HEK293 (cell line): Measurements from ENCODE around the gene ZNF605.
A peak's percentile ranks its signal among the peaks of the same experiment; 100 is the strongest.

Experiments used
- BCL11A ChIP-seq: fragments of 450-650 bp; formaldehyde crosslinking; IDR thresholded peaks from 2 replicates; pipeline ENCODE4 v1.5.1; 2016; ENCODE audit warnings: low read depth, missing biosample characterization, missing genetic modification characterization
- HOXC10 ChIP-seq: sonication (generic); formaldehyde crosslinking; IDR thresholded peaks from 2 replicates; pipeline ENCODE4 v1.8.1; 2023; ENCODE audit warnings: mild to moderate bottlenecking, missing genetic modification reagents
- KLF8 ChIP-seq: fragments of 450-650 bp; formaldehyde crosslinking; IDR thresholded peaks from 2 replicates; pipeline ENCODE4 v1.5.1; 2016; ENCODE audit warnings: missing biosample characterization, missing genetic modification characterization
- KLF9 ChIP-seq: fragments of 450-650 bp; formaldehyde crosslinking; IDR thresholded peaks from 2 replicates; pipeline ENCODE4 v1.5.1; 2016; ENCODE audit warnings: missing biosample characterization, missing genetic modification characterization, low read depth
- PATZ1 ChIP-seq: fragments of 450-650 bp; formaldehyde crosslinking; IDR thresholded peaks from 2 replicates; pipeline ENCODE4 v1.5.1; 2016; ENCODE audit warnings: missing biosample characterization, missing genetic modification characterization
- PBX3 ChIP-seq: sonication (generic); formaldehyde crosslinking; IDR thresholded peaks from 2 replicates; pipeline ENCODE4 v1.8.1; 2022; ENCODE audit warnings: mild to moderate bottlenecking, moderate library complexity, missing genetic modification reagents
- RBAK ChIP-seq: fragments of 450-650 bp; formaldehyde crosslinking; IDR thresholded peaks from 2 replicates; pipeline ENCODE4 v1.5.1; 2016; ENCODE audit warnings: missing biosample characterization, missing genetic modification characterization
- REST ChIP-seq: fragments of 450-650 bp; formaldehyde crosslinking; IDR thresholded peaks from 2 replicates; pipeline ENCODE4 v1.5.1; 2016; ENCODE audit warnings: missing biosample characterization, missing genetic modification characterization
- SCRT1 ChIP-seq: fragments of 450-650 bp; formaldehyde crosslinking; IDR thresholded peaks from 2 replicates; pipeline ENCODE4 v1.5.1; 2016; ENCODE audit warnings: missing biosample characterization, missing genetic modification characterization, borderline replicate concordance
- SP2 ChIP-seq: fragments of 450-650 bp; formaldehyde crosslinking; IDR thresholded peaks from 2 replicates; pipeline ENCODE4 v1.5.1; 2016; ENCODE audit warnings: missing biosample characterization, missing genetic modification characterization
- TCF7L2 ChIP-seq: IDR thresholded peaks from 2 replicates; pipeline ENCODE4 v1.6.1; 2011; ENCODE audit warnings: low read depth, mild to moderate bottlenecking, inconsistent platforms, low read length, moderate library complexity, borderline replicate concordance
- ZBTB1 ChIP-seq: fragments of 450-650 bp; formaldehyde crosslinking; IDR thresholded peaks from 2 replicates; pipeline ENCODE4 v1.5.1; 2016; ENCODE audit warnings: missing biosample characterization, missing genetic modification characterization
- ZBTB20 ChIP-seq: fragments of 450-650 bp; formaldehyde crosslinking; IDR thresholded peaks from 2 replicates; pipeline ENCODE4 v1.5.1; 2016; ENCODE audit warnings: missing biosample characterization, missing genetic modification characterization
- ZEB2 ChIP-seq: fragments of 450-650 bp; formaldehyde crosslinking; IDR thresholded peaks from 2 replicates; pipeline ENCODE4 v1.5.1; 2016; ENCODE audit warnings: missing biosample characterization, missing genetic modification characterization
- ZNF140 ChIP-seq: fragments of 450-650 bp; formaldehyde crosslinking; IDR thresholded peaks from 2 replicates; pipeline ENCODE4 v1.5.1; 2016; ENCODE audit warnings: missing biosample characterization, missing genetic modification characterization
- ZNF146 ChIP-seq: fragments of 450-650 bp; formaldehyde crosslinking; IDR thresholded peaks from 2 replicates; pipeline ENCODE4 v1.5.1; 2016; ENCODE audit warnings: missing biosample characterization, missing genetic modification characterization
- ZNF155 ChIP-seq: fragments of 450-650 bp; formaldehyde crosslinking; IDR thresholded peaks from 2 replicates; pipeline ENCODE4 v1.5.1; 2016; ENCODE audit warnings: missing biosample characterization, missing genetic modification characterization
- ZNF175 ChIP-seq: fragments of 450-650 bp; formaldehyde crosslinking; IDR thresholded peaks from 2 replicates; pipeline ENCODE4 v1.5.1; 2016; ENCODE audit warnings: missing biosample characterization, missing genetic modification characterization
- ZNF19 ChIP-seq: fragments of 450-650 bp; formaldehyde crosslinking; IDR thresholded peaks from 2 replicates; pipeline ENCODE4; 2016; ENCODE audit warnings: missing biosample characterization, missing genetic modification characterization, low read depth
- ZNF211 ChIP-seq: fragments of 450-650 bp; formaldehyde crosslinking; IDR thresholded peaks from 2 replicates; pipeline ENCODE4 v1.5.1; 2016; ENCODE audit warnings: low read depth, missing biosample characterization, missing genetic modification characterization
- ZNF23 ChIP-seq: fragments of 450-650 bp; formaldehyde crosslinking; IDR thresholded peaks from 2 replicates; pipeline ENCODE4 v1.5.1; 2016; ENCODE audit warnings: missing biosample characterization, missing genetic modification characterization, borderline replicate concordance
- ZNF350 ChIP-seq: fragments of 450-650 bp; formaldehyde crosslinking; IDR thresholded peaks from 2 replicates; pipeline ENCODE4 v1.5.0; 2017; ENCODE audit warnings: missing biosample characterization, mild to moderate bottlenecking, missing genetic modification characterization
- ZNF473 ChIP-seq: fragments of 450-650 bp; formaldehyde crosslinking; IDR thresholded peaks from 2 replicates; pipeline ENCODE4 v1.5.1; 2017; ENCODE audit warnings: missing biosample characterization, missing genetic modification characterization
- ZNF48 ChIP-seq: fragments of 450-650 bp; formaldehyde crosslinking; IDR thresholded peaks from 2 replicates; pipeline ENCODE4 v1.5.1; 2016; ENCODE audit warnings: missing biosample characterization, missing genetic modification characterization
- ZNF501 ChIP-seq: fragments of 450-650 bp; formaldehyde crosslinking; IDR thresholded peaks from 2 replicates; pipeline ENCODE4 v1.5.1; 2016; ENCODE audit warnings: missing biosample characterization, missing genetic modification characterization
- ZNF514 ChIP-seq: fragments of 450-650 bp; formaldehyde crosslinking; IDR thresholded peaks from 2 replicates; pipeline ENCODE4 v1.5.1; 2016; ENCODE audit warnings: missing biosample characterization, missing genetic modification characterization
- ZNF555 ChIP-seq: fragments of 450-650 bp; formaldehyde crosslinking; conservative IDR thresholded peaks from 2 replicates; pipeline ENCODE4 v1.5.1; 2017; ENCODE audit warnings: missing biosample characterization, mild to moderate bottlenecking, missing genetic modification characterization, inconsistent platforms
- ZNF626 ChIP-seq: fragments of 450-650 bp; sonication (Bioruptor Pico); formaldehyde crosslinking; IDR thresholded peaks from 2 replicates; pipeline ENCODE4 v1.5.1; 2018; ENCODE audit warnings: missing biosample characterization, missing genetic modification characterization, inconsistent platforms
- ZNF701 ChIP-seq: fragments of 450-650 bp; formaldehyde crosslinking; IDR thresholded peaks from 2 replicates; pipeline ENCODE4 v1.5.1; 2016; ENCODE audit warnings: missing biosample characterization, missing genetic modification characterization
- ZNF704 ChIP-seq: fragments of 450-650 bp; formaldehyde crosslinking; IDR thresholded peaks from 2 replicates; pipeline ENCODE4 v1.5.1; 2016; ENCODE audit warnings: missing biosample characterization, missing genetic modification characterization
- ZNF707 ChIP-seq: fragments of 450-650 bp; formaldehyde crosslinking; IDR thresholded peaks from 2 replicates; pipeline ENCODE4 v1.5.1; 2016; ENCODE audit warnings: missing biosample characterization, missing genetic modification characterization
- ZNF747 ChIP-seq: fragments of 450-650 bp; formaldehyde crosslinking; IDR thresholded peaks from 2 replicates; pipeline ENCODE4 v1.5.1; 2016; ENCODE audit warnings: missing biosample characterization, missing genetic modification characterization
- ZNF777 ChIP-seq: fragments of 450-650 bp; formaldehyde crosslinking; IDR thresholded peaks from 2 replicates; pipeline ENCODE4 v1.5.1; 2017; ENCODE audit warnings: missing biosample characterization, missing genetic modification characterization, borderline replicate concordance
- ZSCAN16 ChIP-seq: fragments of 450-650 bp; formaldehyde crosslinking; IDR thresholded peaks from 2 replicates; pipeline ENCODE4 v1.5.1; 2016; ENCODE audit warnings: missing biosample characterization, missing genetic modification characterization
- ZSCAN30 ChIP-seq: fragments of 450-650 bp; IDR thresholded peaks from 2 replicates; pipeline ENCODE4 v1.5.1; 2018; ENCODE audit warnings: missing biosample characterization, mild to moderate bottlenecking, missing genetic modification characterization, moderate library complexity

The ZNF605 gene

GRCh38 chr12:132951649-132952048, 4.5 kb downstream of the ZNF605 start (continued):
- TF ChIP-seq PATZ1 (tag by site-specific recombination), result no peak
- TF ChIP-seq ZNF626 (tag by site-specific recombination), result no peak
- TF ChIP-seq ZNF514 (tag by site-specific recombination), result no peak
- 0 out of 2 replicates have a peak, but pooled peaks have one; percentile 22 for TF ChIP-seq ZNF747 (tag by site-specific recombination)
- TF ChIP-seq TCF7L2, result no peak
- peak; percentile 40; the same call in 1 of the 2 replicates for TF ChIP-seq ZNF777 (tag by site-specific recombination)
- TF ChIP-seq SCRT1 (tag by site-specific recombination), result no peak
- TF ChIP-seq ZNF140, result 0 out of 2 replicates have a peak, but pooled peaks have one; percentile 3
- no peak for TF ChIP-seq RBAK (tag by site-specific recombination)
- TF ChIP-seq SP2 (tag by site-specific recombination), result no peak
- TF ChIP-seq PBX3 (CRISPR knock-in tag), result no peak
- TF ChIP-seq ZBTB20 (tag by site-specific recombination), result 0 out of 2 replicates have a peak, but pooled peaks have one; percentile 7
- TF ChIP-seq REST (tag by site-specific recombination), result no peak
- no peak for TF ChIP-seq BCL11A
- TF ChIP-seq ZNF473 (tag by site-specific recombination), result no peak; the same call in 1 of the 2 replicates
- no peak for TF ChIP-seq ZNF350 (tag by site-specific recombination)
- TF ChIP-seq ZNF707 (tag by site-specific recombination), result peak; percentile 61; the same call in 1 of the 2 replicates
- TF ChIP-seq KLF8 (tag by site-specific recombination), result no peak
- no peak for TF ChIP-seq ZNF704 (tag by site-specific recombination)
- no peak for TF ChIP-seq ZNF19 (tag by site-specific recombination)
- TF ChIP-seq ZNF175 (tag by site-specific recombination), result no peak
- no peak for TF ChIP-seq ZNF701 (tag by site-specific recombination)
- TF ChIP-seq ZNF155 (tag by site-specific recombination), result no peak
- TF ChIP-seq ZBTB1 (tag by site-specific recombination), result no peak
- TF ChIP-seq HOXC10 (CRISPR knock-in tag), result no peak
- TF ChIP-seq ZSCAN16 (tag by site-specific recombination), result no peak
- no peak for TF ChIP-seq ZNF23 (tag by site-specific recombination)
- TF ChIP-seq ZNF146 (tag by site-specific recombination), result no peak
- no peak for TF ChIP-seq ZEB2 (tag by site-specific recombination)
- no peak for TF ChIP-seq ZSCAN30 (tag by site-specific recombination)
- no peak for TF ChIP-seq KLF9 (tag by site-specific recombination)
- 0 out of 2 replicates have a peak, but pooled peaks have one; percentile 44 for TF ChIP-seq ZNF48 (tag by site-specific recombination)
- TF ChIP-seq ZNF211, result peak; percentile 5; the same call in 1 of the 2 replicates
- no peak for TF ChIP-seq ZNF501 (tag by site-specific recombination)
- no peak for TF ChIP-seq ZNF555 (tag by site-specific recombination)
